M059J (cell line): ENCODE results near the gene SRXN1. TPM values are rescaled to one million over a fixed set of nuclear protein-coding genes. Genes with fewer than 3 reads are reported as not detected.

ENCODE experiments used
- DNase-seq: peaks from one replicate; pipeline ENCODE4 v3.0.0-alpha.2; 2012; ENCODE audit warnings: low read depth
- total RNA-seq: library from RNA; depleted of rRNA; stranded (reverse); fragments of >200 nt; shearing (Covaris generic); gene quantifications from 2 replicates; pipeline ENCODE4 v1.2.3, GENCODE V29; 2014

The SRXN1 gene
- total RNA-seq, 1 experiment from 2014 or later: 53.7 TPM

GRCh38 chr20:675453-676314 is 22.7 kb upstream of the SRXN1 start, which contains the start of gene SCRT2:
Gene SCRT2 (minus strand): TSS chr20:675802. CDS start chr20:675601, 201 bp downstream.
- DNase-seq: peak; percentile 73

- no peak for DNase-seq
Measured at GRCh38 chr20:675033-675452, 22.0 kb upstream of the SRXN1 start.

- no peak for DNase-seq
Measured at GRCh38 chr20:673603-674001, 20.6 kb upstream of the SRXN1 start.

- DNase-seq: no peak
Measured at GRCh38 chr20:672963-673602, 20.1 kb upstream of the SRXN1 start.

GRCh38 chr20:671252-672030 is 18.4 kb upstream of the SRXN1 start:
- DNase-seq: no peak

- no peak for DNase-seq
Measured at GRCh38 chr20:669573-669972, 16.6 kb upstream of the SRXN1 start.

GRCh38 chr20:668638-669037 is 15.6 kb upstream of the SRXN1 start:
- no peak for DNase-seq

- DNase-seq: no peak
Measured at GRCh38 chr20:668050-668449, 15.1 kb upstream of the SRXN1 start.

GRCh38 chr20:667351-668034 is 14.5 kb upstream of the SRXN1 start:
- peak; percentile 42 for DNase-seq

- no peak for DNase-seq
Measured at GRCh38 chr20:666877-667276, 13.9 kb upstream of the SRXN1 start.

GRCh38 chr20:665276-665675 is 12.3 kb upstream of the SRXN1 start:
- DNase-seq: no peak

GRCh38 chr20:664576-664975 is 11.6 kb upstream of the SRXN1 start:
- DNase-seq: no peak

- no peak for DNase-seq
Measured at GRCh38 chr20:664151-664550, 11.2 kb upstream of the SRXN1 start.

- DNase-seq: no peak
Measured at GRCh38 chr20:663315-664090, 10.5 kb upstream of the SRXN1 start.

- no peak for DNase-seq
Measured at GRCh38 chr20:662277-663192, 9.5 kb upstream of the SRXN1 start.

- DNase-seq: no peak
Measured at GRCh38 chr20:661474-662270, 8.7 kb upstream of the SRXN1 start.

GRCh38 chr20:658731-659291 is 5.8 kb upstream of the SRXN1 start:
- no peak for DNase-seq

GRCh38 chr20:658202-658601 is 5.2 kb upstream of the SRXN1 start:
- no peak for DNase-seq
